Immature natural killer cell (primary cell): Measurements from ENCODE around the gene PARVG. TPM values are rescaled to one million over a fixed set of nuclear protein-coding genes. Genes with fewer than 3 reads are reported as not detected.

ENCODE experiments used
- DNase-seq, 3 donors: peaks; one replicate each; pipeline ENCODE4 v3.0.0; 2022; ENCODE audit warnings: mixed read lengths in 1 of 3
- H3K27ac Mint-ChIP-seq, 6 donors: one replicate each; pipeline ENCODE4 v1.8.0; 2020; ENCODE audit warnings: mixed read lengths in 6 of 6, mild to moderate bottlenecking in 5 of 6, inconsistent platforms in 4 of 6, moderate library complexity in 3 of 6
- H3K27me3 Mint-ChIP-seq, 3 donors: one replicate each; pipeline ENCODE4 v1.8.0; 2020 to 2021; ENCODE audit warnings: low read depth in 3 of 3, mild to moderate bottlenecking in 3 of 3, mixed read lengths in 3 of 3, moderate library complexity in 3 of 3, inconsistent platforms in 1 of 3
- H3K36me3 Mint-ChIP-seq, 3 donors: one replicate each; pipeline ENCODE4 v1.8.0; 2020; ENCODE audit warnings: mixed read lengths in 3 of 3, inconsistent platforms in 2 of 3, mild to moderate bottlenecking in 2 of 3
- H3K4me1 Mint-ChIP-seq, 2 donors: one replicate each; pipeline ENCODE4 v1.8.0; 2020; ENCODE audit warnings: inconsistent platforms in 2 of 2, mild to moderate bottlenecking in 2 of 2, mixed read lengths in 2 of 2, moderate library complexity in 1 of 2
- H3K4me3 Mint-ChIP-seq, 5 donors: one replicate each; pipeline ENCODE4 v1.8.0; 2020; ENCODE audit warnings: mild to moderate bottlenecking in 5 of 5, mixed read lengths in 5 of 5, inconsistent platforms in 3 of 5, moderate library complexity in 3 of 5
- H3K9me3 Mint-ChIP-seq, 6 donors: one replicate each; pipeline ENCODE4 v1.8.0; 2020; ENCODE audit warnings: mild to moderate bottlenecking in 6 of 6, mixed read lengths in 6 of 6, inconsistent platforms in 4 of 6, moderate library complexity in 3 of 6
- polyA plus RNA-seq, 3 donors: library from polyadenylated mRNA; unstranded; fragments of 300-500 nt; fragmentation: Illumina TruSeq; gene quantifications; one replicate each; pipeline ENCODE4 v1.2.3, GENCODE V29; 2021

PARVG gene
- polyA plus RNA-seq, 3 donors from 2014 or later: 54.0 to 84.6 (median 58.4) TPM

GRCh38 chr22:44242946-44243724 is 62.4 kb downstream of the PARVG start:
- no peaks in the 10 kb centered on the region for H3K36me3 Mint-ChIP-seq
- H3K9me3 Mint-ChIP-seq: no peaks in the 10 kb centered on the region
- H3K4me1 Mint-ChIP-seq: no peaks in the 10 kb centered on the region
- H3K27me3 Mint-ChIP-seq: peaks cover 2 to 5% (median 2%) of the 10 kb centered on the region in 3 donors
- no peak overlapping the region for H3K27ac Mint-ChIP-seq
- H3K4me3 Mint-ChIP-seq: no peak overlapping the region
- DNase-seq: no peak

- Mint-ChIP-seq H3K27ac (no peak overlapping the region), H3K4me1 (no peaks in the 10 kb centered on the region), H3K9me3 (no peaks in the 10 kb centered on the region), H3K27me3 (peaks cover 2 to 5% (median 2%) of the 10 kb centered on the region in 3 donors), H3K36me3 (no peaks in the 10 kb centered on the region), H3K4me3 (no peak overlapping the region)
- no peak for DNase-seq
Measured at GRCh38 chr22:44243761-44244160, 63.0 kb downstream of the PARVG start.

GRCh38 chr22:44244265-44244822 is 63.6 kb downstream of the PARVG start:
- no peaks in the 10 kb centered on the region for H3K4me1 Mint-ChIP-seq
- H3K27ac Mint-ChIP-seq: no peak overlapping the region
- H3K9me3 Mint-ChIP-seq: no peaks in the 10 kb centered on the region
- peaks cover 0 to 7% (median 5%) of the 10 kb centered on the region in 3 donors for H3K27me3 Mint-ChIP-seq
- no peak overlapping the region for H3K4me3 Mint-ChIP-seq
- no peaks in the 10 kb centered on the region for H3K36me3 Mint-ChIP-seq
- DNase-seq: no peak

GRCh38 chr22:44245438-44245837 is 64.7 kb downstream of the PARVG start:
- Mint-ChIP-seq H3K9me3 (peaks cover 0 to 9% (median 6%) of the 10 kb centered on the region in 6 donors), H3K27ac (no peak overlapping the region), H3K4me3 (no peak overlapping the region), H3K27me3 (peaks cover 6 to 7% (median 7%) of the 10 kb centered on the region in 3 donors), H3K4me1 (no peaks in the 10 kb centered on the region), H3K36me3 (no peaks in the 10 kb centered on the region)
- DNase-seq: no peak

GRCh38 chr22:44245867-44246266 is 65.1 kb downstream of the PARVG start:
- H3K4me3 Mint-ChIP-seq: no peak overlapping the region
- no peaks in the 10 kb centered on the region for H3K36me3 Mint-ChIP-seq
- DNase-seq: no peak
- peaks cover 0 to 9% (median 6%) of the 10 kb centered on the region in 6 donors for H3K9me3 Mint-ChIP-seq
- peaks cover 7 to 10% (median 8%) of the 10 kb centered on the region in 3 donors for H3K27me3 Mint-ChIP-seq
- H3K4me1 Mint-ChIP-seq: no peaks in the 10 kb centered on the region
- no peak overlapping the region for H3K27ac Mint-ChIP-seq

GRCh38 chr22:44246615-44247326 is 66.0 kb downstream of the PARVG start:
- no peaks in the 10 kb centered on the region for H3K4me1 Mint-ChIP-seq
- no peak overlapping the region for H3K27ac Mint-ChIP-seq
- no peaks in the 10 kb centered on the region for H3K36me3 Mint-ChIP-seq
- no peak overlapping the region for H3K4me3 Mint-ChIP-seq
- peaks cover 5 to 12% (median 8%) of the 10 kb centered on the region in 3 donors for H3K27me3 Mint-ChIP-seq
- no peak for DNase-seq
- peaks cover 0 to 9% (median 6%) of the 10 kb centered on the region in 6 donors for H3K9me3 Mint-ChIP-seq

- Mint-ChIP-seq H3K27me3 (peaks cover 6 to 15% (median 9%) of the 10 kb centered on the region in 3 donors), H3K9me3 (peaks cover 0 to 9% (median 6%) of the 10 kb centered on the region in 6 donors), H3K4me1 (no peaks in the 10 kb centered on the region), H3K27ac (no peak overlapping the region), H3K36me3 (no peaks in the 10 kb centered on the region), H3K4me3 (no peak overlapping the region)
- no peak for DNase-seq
Measured at GRCh38 chr22:44247346-44247745, 66.6 kb downstream of the PARVG start.

GRCh38 chr22:44247923-44248892 is 67.5 kb downstream of the PARVG start:
- Mint-ChIP-seq H3K4me3 (no peak overlapping the region), H3K4me1 (no peaks in the 10 kb centered on the region), H3K9me3 (peaks cover 0 to 9% (median 6%) of the 10 kb centered on the region in 6 donors), H3K27me3 (peaks cover 7 to 17% (median 11%) of the 10 kb centered on the region in 3 donors), H3K27ac (no peak overlapping the region), H3K36me3 (no peaks in the 10 kb centered on the region)
- no peak for DNase-seq

- Mint-ChIP-seq H3K27me3 (peaks cover 7 to 15% (median 11%) of the 10 kb centered on the region in 3 donors), H3K36me3 (no peaks in the 10 kb centered on the region), H3K9me3 (peaks cover 0 to 9% (median 6%) of the 10 kb centered on the region in 6 donors), H3K27ac (no peak overlapping the region), H3K4me3 (no peak overlapping the region), H3K4me1 (no peaks in the 10 kb centered on the region)
- no peak for DNase-seq
Measured at GRCh38 chr22:44248926-44249325, 68.2 kb downstream of the PARVG start.

- Mint-ChIP-seq H3K4me1 (no peaks in the 10 kb centered on the region), H3K27me3 (peaks cover 7 to 14% (median 12%) of the 10 kb centered on the region in 3 donors), H3K36me3 (no peaks in the 10 kb centered on the region), H3K9me3 (peaks cover 0 to 9% (median 6%) of the 10 kb centered on the region in 6 donors), H3K27ac (no peak overlapping the region), H3K4me3 (no peak overlapping the region)
- no peak for DNase-seq
Measured at GRCh38 chr22:44249376-44250147, 68.8 kb downstream of the PARVG start.

- H3K4me1 Mint-ChIP-seq: no peaks in the 10 kb centered on the region
Measured at GRCh38 chr22:44254811-44255210, 74.1 kb downstream of the PARVG start.

GRCh38 chr22:44256085-44256484 is 75.4 kb downstream of the PARVG start:
- DNase-seq: no peak
- H3K27me3 Mint-ChIP-seq: peaks cover 5 to 10% (median 10%) of the 10 kb centered on the region in 3 donors
- H3K27ac Mint-ChIP-seq: no peak overlapping the region
- no peak overlapping the region for H3K4me3 Mint-ChIP-seq
- H3K9me3 Mint-ChIP-seq: no peaks in the 10 kb centered on the region
- no peaks in the 10 kb centered on the region for H3K4me1 Mint-ChIP-seq
- no peaks in the 10 kb centered on the region for H3K36me3 Mint-ChIP-seq

More at GRCh38 chr22:44254811-44255210, 74.1 kb downstream of the PARVG start:
- H3K27me3 Mint-ChIP-seq: peaks cover 5 to 16% (median 14%) of the 10 kb centered on the region in 3 donors
- no peaks in the 10 kb centered on the region for H3K36me3 Mint-ChIP-seq
- H3K9me3 Mint-ChIP-seq: peaks cover 0 to 5% (median 3%) of the 10 kb centered on the region in 6 donors
- no peak for DNase-seq
- no peak overlapping the region for H3K27ac Mint-ChIP-seq
- H3K4me3 Mint-ChIP-seq: no peak overlapping the region
